ENCODE data around the gene SEMA5B. TPM values are rescaled to one million over a fixed set of nuclear protein-coding genes. Genes with fewer than 3 reads are reported as not detected.

Gene SEMA5B
- total RNA-seq, 1 donor from 2014 or later, result 1.0 TPM

DNA sequence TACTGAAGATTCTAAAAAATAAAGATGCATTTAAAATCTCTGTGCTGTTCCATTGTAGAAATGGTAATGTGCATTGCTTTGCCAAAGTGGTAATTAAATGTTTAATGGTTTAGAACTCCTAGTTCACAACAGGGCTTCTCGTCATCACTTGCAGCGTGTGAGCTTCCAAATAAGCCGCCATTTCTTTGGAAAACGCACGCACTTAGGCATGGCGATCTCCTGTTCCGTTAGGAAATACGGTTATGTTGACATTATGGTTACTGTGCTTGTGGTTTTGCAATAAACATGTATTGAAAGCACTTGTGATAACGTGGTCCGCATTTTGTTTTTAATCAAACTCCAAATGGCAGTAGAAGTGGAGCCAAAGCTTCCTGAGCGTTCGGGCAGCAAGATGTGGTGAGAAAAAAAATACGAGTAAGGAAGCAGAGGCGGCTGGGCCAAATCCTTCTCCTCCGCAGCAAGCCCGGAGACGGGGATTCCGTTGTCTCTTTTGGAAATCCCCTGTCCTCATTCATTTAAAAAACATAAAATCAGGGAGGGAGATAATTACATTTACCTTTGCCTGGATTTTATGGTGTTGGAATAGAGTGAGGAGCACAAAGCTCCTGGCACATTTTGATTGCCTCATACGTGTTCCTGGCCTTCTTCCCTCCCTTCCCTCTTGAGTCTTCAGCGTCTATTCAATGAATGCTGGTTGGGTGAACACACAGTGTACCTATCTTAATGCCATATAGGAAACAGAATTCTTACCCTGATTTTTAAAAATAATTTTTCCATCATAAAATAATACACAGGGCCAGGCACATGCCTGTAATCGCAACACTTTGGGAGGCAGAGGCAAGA, 135.2 kb downstream of the SEMA5B start:
- DNase-seq (ENCODE audit: low read depth), result no peak
- no peaks in the 10 kb centered on the region for H3K36me3 Mint-ChIP-seq (ENCODE audit: low read depth, unreplicated experiment)
- Histone ChIP-seq H3K79me2 (ENCODE audit: insufficient read depth, low read length) (no peaks in the 10 kb centered on the region), H3K27ac (ENCODE audit: low read depth, low read length) (no peak overlapping the region), H3K36me3 (ENCODE audit: insufficient read depth, low read length) (no peaks in the 10 kb centered on the region), H3K4me2 (ENCODE audit: low read length) (no peak overlapping the region), H3K9me3 (ENCODE audit: insufficient read depth, low read depth, low read length) (no peaks in the 10 kb centered on the region), H3K4me1 (ENCODE audit: insufficient read depth, low read length) (no peaks in the 10 kb centered on the region), H3K27me3 (ENCODE audit: insufficient read depth, low read length) (peaks cover 4% of the 10 kb centered on the region), H3K4me3 (ENCODE audit: insufficient read depth, low read depth, low read length) (no peak overlapping the region), H3K9ac (ENCODE audit: low read length) (no peak overlapping the region), H2AFZ (ENCODE audit: low read depth, low read length) (no peak overlapping the region), H4K20me1 (ENCODE audit: insufficient read depth, low read length) (no peaks in the 10 kb centered on the region)
- no peak overlapping the region for H3K4me3 Mint-ChIP-seq (ENCODE audit: unreplicated experiment)
- no peak for FAIRE-seq
- H3K9me3 Mint-ChIP-seq (ENCODE audit: unreplicated experiment), result no peaks in the 10 kb centered on the region
- H3K27ac Mint-ChIP-seq (ENCODE audit: unreplicated experiment), result no peak overlapping the region
- TF ChIP-seq, protein P1, sequence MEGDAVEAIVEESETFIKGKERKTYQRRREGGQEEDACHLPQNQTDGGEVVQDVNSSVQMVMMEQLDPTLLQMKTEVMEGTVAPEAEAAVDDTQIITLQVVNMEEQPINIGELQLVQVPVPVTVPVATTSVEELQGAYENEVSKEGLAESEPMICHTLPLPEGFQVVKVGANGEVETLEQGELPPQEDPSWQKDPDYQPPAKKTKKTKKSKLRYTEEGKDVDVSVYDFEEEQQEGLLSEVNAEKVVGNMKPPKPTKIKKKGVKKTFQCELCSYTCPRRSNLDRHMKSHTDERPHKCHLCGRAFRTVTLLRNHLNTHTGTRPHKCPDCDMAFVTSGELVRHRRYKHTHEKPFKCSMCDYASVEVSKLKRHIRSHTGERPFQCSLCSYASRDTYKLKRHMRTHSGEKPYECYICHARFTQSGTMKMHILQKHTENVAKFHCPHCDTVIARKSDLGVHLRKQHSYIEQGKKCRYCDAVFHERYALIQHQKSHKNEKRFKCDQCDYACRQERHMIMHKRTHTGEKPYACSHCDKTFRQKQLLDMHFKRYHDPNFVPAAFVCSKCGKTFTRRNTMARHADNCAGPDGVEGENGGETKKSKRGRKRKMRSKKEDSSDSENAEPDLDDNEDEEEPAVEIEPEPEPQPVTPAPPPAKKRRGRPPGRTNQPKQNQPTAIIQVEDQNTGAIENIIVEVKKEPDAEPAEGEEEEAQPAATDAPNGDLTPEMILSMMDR (IDR thresholded peaks at IDR 0.05; ENCODE audit: insufficient read depth, low read depth, low read length), result no peak
- TF ChIP-seq EZH2 (IDR thresholded peaks at IDR 0.05; ENCODE audit: insufficient read depth, low read length), result no peak
- peaks cover 10% of the 10 kb centered on the region for H3K27me3 Mint-ChIP-seq (ENCODE audit: low read depth, unreplicated experiment)
- peaks cover 23% of the 10 kb centered on the region for H3K4me1 Mint-ChIP-seq (ENCODE audit: low read depth, unreplicated experiment)

GRCh38 chr3:122890720-122891220, 136.8 kb downstream of the SEMA5B start:
- H2AFZ ChIP-seq (ENCODE audit: low read depth, low read length), result no peak overlapping the region
- DNase-seq (ENCODE audit: low read depth) (no peak), FAIRE-seq (no peak)
- H3K27me3 Mint-ChIP-seq (ENCODE audit: low read depth, unreplicated experiment), result peaks cover 7% of the 10 kb centered on the region
- H3K36me3 ChIP-seq (ENCODE audit: insufficient read depth, low read length), result no peaks in the 10 kb centered on the region
- H3K9me3 Mint-ChIP-seq (ENCODE audit: unreplicated experiment), result no peaks in the 10 kb centered on the region
- no peak overlapping the region for H3K4me3 Mint-ChIP-seq (ENCODE audit: unreplicated experiment)
- H3K27me3 ChIP-seq (ENCODE audit: insufficient read depth, low read length), result peaks cover 4% of the 10 kb centered on the region
- peaks cover 23% of the 10 kb centered on the region for H3K4me1 Mint-ChIP-seq (ENCODE audit: low read depth, unreplicated experiment)
- TF ChIP-seq, protein P1 (IDR thresholded peaks at IDR 0.05; ENCODE audit: insufficient read depth, low read depth, low read length), result no peak
- TF ChIP-seq EZH2 (IDR thresholded peaks at IDR 0.05; ENCODE audit: insufficient read depth, low read length), result no peak
- H3K9me3 ChIP-seq (ENCODE audit: insufficient read depth, low read depth, low read length), result no peaks in the 10 kb centered on the region
- no peaks in the 10 kb centered on the region for H3K79me2 ChIP-seq (ENCODE audit: insufficient read depth, low read length)
- H3K4me1 ChIP-seq (ENCODE audit: insufficient read depth, low read length), result no peaks in the 10 kb centered on the region
- no peak overlapping the region for H3K27ac ChIP-seq (ENCODE audit: low read depth, low read length)
- H3K4me3 ChIP-seq (ENCODE audit: insufficient read depth, low read depth, low read length), result no peak overlapping the region
- H3K27ac Mint-ChIP-seq (ENCODE audit: unreplicated experiment), result peak overlapping the region; percentile 2
- H3K9ac ChIP-seq (ENCODE audit: low read length), result no peak overlapping the region
- H4K20me1 ChIP-seq (ENCODE audit: insufficient read depth, low read length), result no peaks in the 10 kb centered on the region
- H3K4me2 ChIP-seq (ENCODE audit: low read length), result no peak overlapping the region
- no peaks in the 10 kb centered on the region for H3K36me3 Mint-ChIP-seq (ENCODE audit: low read depth, unreplicated experiment)
